HepG2 (cell line): Measurements from ENCODE around the gene ING5. TPM values are rescaled to one million over a fixed set of nuclear protein-coding genes. Genes with fewer than 3 reads are reported as not detected.

Source experiments
- ATAC-seq: fragments of 200-7000 bp; cut with Tn5 transposase; 3 replicates; pipeline ENCODE4 v1.9.1; 2020; ENCODE audit warnings: mild to moderate bottlenecking, moderate library complexity
- BruUV-seq: library from RNA; stranded (reverse); fragments of 400-500 nt; replicated peaks from 2 replicates; lab custom pipeline; 2021; lab: Mats Ljungman, UMichigan
- CTCF ChIA-PET: fragments of 300-600 bp; formaldehyde crosslinking; extraction: SDS; loops from one replicate; lab custom pipeline; 2021; ENCODE audit warnings: low total read pairs, inconsistent platforms, low intra/inter-chr PET ratio; lab: Yijun Ruan, JAX
- POLR2A ChIA-PET: fragments of 350-600 bp; sonication (Branson Sonifier 250); formaldehyde crosslinking; loops from one replicate; lab custom pipeline; 2020; ENCODE audit warnings: antibody characterized with exemption, inconsistent platforms; lab: Yijun Ruan, JAX
- DNase-seq: peaks from one replicate; pipeline ENCODE4 v3.0.0-alpha.2; 2015; ENCODE audit warnings: low spot score
- FAIRE-seq: peaks from 3 replicates; lab custom pipeline; 2011; peaks lifted over from hg19 to GRCh38; lab: Jason Lieb, UNC
- H2AFZ ChIP-seq: one replicate; pipeline ENCODE4 v1.6.1; 2011; ENCODE audit warnings: low read length, inconsistent platforms
- H3K27ac ChIP-seq: fragments of 300-600 bp; 3 replicates; pipeline ENCODE4 v1.8.0; 2011; ENCODE audit warnings: mixed run types, mild to moderate bottlenecking, mixed read lengths, low read length, inconsistent platforms; ENCODE audit not compliant: insufficient read depth; ENCODE audit errors: extremely low read length
- H3K27me3 ChIP-seq, 2 experiments: fragments of 200-600 bp in 1 of 2; 2 replicates in 1 of 2; 3 replicates in 1 of 2; pipeline versions ENCODE4 v1.6.0 to v1.8.0; 2011; ENCODE audit warnings: low read length in 2 of 2, mild to moderate bottlenecking in 2 of 2, moderate library complexity in 2 of 2, inconsistent platforms in 1 of 2; ENCODE audit not compliant: insufficient read depth in 2 of 2, control insufficient read depth in 1 of 2
- H3K36me3 ChIP-seq, 2 experiments: fragments of 200-600 bp in 1 of 2; replicated peaks in 1 of 2; 2 replicates in 1 of 2; 3 replicates in 1 of 2; pipeline versions ENCODE4 v1.5.1 to v1.8.0; 2011; ENCODE audit warnings: low read length in 2 of 2, inconsistent platforms in 1 of 2; ENCODE audit not compliant: insufficient read depth in 2 of 2, control insufficient read depth in 1 of 2
- H3K4me1 ChIP-seq: 2 replicates; pipeline ENCODE4 v1.5.1; 2012; ENCODE audit warnings: low read length, inconsistent platforms; ENCODE audit not compliant: insufficient read depth
- H3K4me2 ChIP-seq: 2 replicates; pipeline ENCODE4 v1.6.0; 2011; ENCODE audit warnings: low read depth, low read length, inconsistent platforms
- H3K4me3 ChIP-seq, 3 experiments: fragments of 200-600 bp in 1 of 3; sonication (generic), shearing (Covaris generic) in 1 of 3; replicated peaks in 1 of 3; 2 replicates each; pipeline ENCODE4 v1.5.1; 2011 to 2016; ENCODE audit warnings: low read length in 3 of 3, inconsistent platforms in 2 of 3, low read depth in 2 of 3, mild to moderate bottlenecking in 2 of 3, control low read depth in 1 of 3, mixed read lengths in 1 of 3; ENCODE audit not compliant: insufficient read depth in 1 of 3
- H3K79me2 ChIP-seq: one replicate; pipeline ENCODE4 v1.6.1; 2011; ENCODE audit warnings: low read length, inconsistent platforms; ENCODE audit not compliant: insufficient read depth
- H3K9ac ChIP-seq: 2 replicates; pipeline ENCODE4 v1.6.0; 2011; ENCODE audit warnings: mild to moderate bottlenecking, low read depth, low read length, inconsistent platforms; ENCODE audit not compliant: insufficient read depth
- H3K9me3 ChIP-seq: 2 replicates; pipeline ENCODE4 v1.5.1; 2012; ENCODE audit warnings: mild to moderate bottlenecking, low read length
- H4K20me1 ChIP-seq: 2 replicates; pipeline ENCODE4 v1.6.0; 2011; ENCODE audit warnings: inconsistent platforms, mild to moderate bottlenecking, low read length, moderate library complexity; ENCODE audit not compliant: insufficient read depth
- CBFB ChIP-seq: sonication (generic); formaldehyde crosslinking; IDR thresholded peaks from 2 replicates; pipeline ENCODE4 v1.4.0; 2020; ENCODE audit warnings: missing genetic modification reagents
- CHCHD3 ChIP-seq: sonication (generic); formaldehyde crosslinking; IDR thresholded peaks from 2 replicates; pipeline ENCODE4 v1.8.0; 2022; ENCODE audit warnings: mild to moderate bottlenecking, missing genetic modification reagents, moderate library complexity
- GTF3A ChIP-seq: sonication (generic); formaldehyde crosslinking; conservative IDR thresholded peaks from 2 replicates; pipeline ENCODE4 v1.4.0; 2020; ENCODE audit warnings: mild to moderate bottlenecking, missing genetic modification reagents
- HIC2 ChIP-seq: sonication (generic); formaldehyde crosslinking; IDR thresholded peaks from 2 replicates; pipeline ENCODE4 v1.9.0; 2022; ENCODE audit warnings: low read depth, missing genetic modification reagents
- KDM1A ChIP-seq: IDR thresholded peaks from 2 replicates; pipeline ENCODE4 v1.6.1; 2016; ENCODE audit warnings: missing compliant biosample characterization
- PLRG1 ChIP-seq: fragments of 450-650 bp; conservative IDR thresholded peaks from 2 replicates; pipeline ENCODE4 v1.6.1; 2016
- SMARCC2 ChIP-seq: fragments of 450-650 bp; IDR thresholded peaks from 2 replicates; pipeline ENCODE4 v1.6.1; 2017; ENCODE audit warnings: antibody characterized with exemption, mild to moderate bottlenecking
- SNRNP70 ChIP-seq: fragments of 200-400 bp; formaldehyde crosslinking; IDR thresholded peaks from 2 replicates; pipeline ENCODE4 v1.6.1; 2017; ENCODE audit warnings: mild to moderate bottlenecking, low read depth, low read length, moderate library complexity
- ZBTB38 ChIP-seq: sonication (generic); formaldehyde crosslinking; IDR thresholded peaks from 2 replicates; pipeline ENCODE4 v1.5.1; 2020; ENCODE audit warnings: mild to moderate bottlenecking, missing genetic modification reagents
- ZNF550 ChIP-seq: sonication (generic); formaldehyde crosslinking; IDR thresholded peaks from 2 replicates; pipeline ENCODE4 v1.4.0; 2020; ENCODE audit warnings: mild to moderate bottlenecking, missing genetic modification reagents, borderline replicate concordance
- ZNF850 ChIP-seq: sonication (generic); formaldehyde crosslinking; conservative IDR thresholded peaks from 2 replicates; pipeline ENCODE4 v1.9.0; 2021; ENCODE audit warnings: mild to moderate bottlenecking, missing genetic modification reagents
- WGBS: methylation state at CpG from one replicate; pipeline ENCODE4 v1.1.6; 2017; ENCODE audit warnings: low lambda C conversion rate; 5-methylcytosine and 5-hydroxymethylcytosine counted together
- in situ Hi-C: cut with HindIII; loops from 2 replicates; pipeline ENCODE4 v1.10.0; 2017; ENCODE audit warnings: low pct_unique_long_range_greater_than_20kb; ENCODE audit not compliant: extremely low pct_ligation_motif_present
- intact Hi-C: fragments of 100-400 bp; cut with micrococcal nuclease; formaldehyde crosslinking; loops from one replicate; pipeline ENCODE4 v1.10.0; 2022; ENCODE audit not compliant: unreplicated experiment
- polyA plus RNA-seq, 8 experiments: library from polyadenylated mRNA; depleted of rRNA in 3 of 8; stranded (reverse) in 7 of 8; unstranded in 1 of 8; fragments of >200 nt; fragmentation: Illumina TruSeq in 4 of 8; extraction: Trizol in 4 of 8; gene quantifications; 2 replicates each; pipeline versions ENCODE4 v1.2.1 to v1.2.3, GENCODE V29; 2011 to 2016; ENCODE audit warnings: low read depth in 4 of 8, missing spikeins in 1 of 8, mixed read lengths in 1 of 8; ENCODE audit not compliant: insufficient read depth in 1 of 8
- total RNA-seq, 5 experiments: library from RNA; depleted of rRNA; stranded (reverse); fragments of >200 nt; fragmentation: Illumina TruSeq; extraction: Trizol; gene quantifications; 2 replicates each; pipeline ENCODE4 v1.2.3, GENCODE V29; 2016; ENCODE audit warnings: low read depth in 1 of 5
- TF ChIP-seq, protein P1 (sequence below): sonication (generic); formaldehyde crosslinking; conservative IDR thresholded peaks from 2 replicates; pipeline ENCODE4 v1.8.1; 2023; ENCODE audit warnings: missing genetic modification reagents

The ING5 gene
- total and polyA plus RNA-seq, 2 of the 13 experiments (the other 11 are each of a cell fraction or from before 2014, with no cell fraction given), result 61.9 to 71.9 TPM

- Histone ChIP-seq H3K27ac (no peak overlapping the region), H3K4me1 (peaks cover 45% of the 10 kb centered on the region), H3K79me2 (peaks cover 3% of the 10 kb centered on the region), H3K9me3 (no peaks in the 10 kb centered on the region), H3K4me2 (no peak overlapping the region), H3K4me3 (no peak overlapping the region), H3K9ac (no peak overlapping the region), H3K36me3 (peaks cover 7 to 11% of the 10 kb centered on the region in 2 experiments; a peak in 4 of 5 replicates), H2AFZ (no peak overlapping the region), H3K27me3 (no peaks in the 10 kb centered on the region; a peak in 2 of 5 replicates), H4K20me1 (no peaks in the 10 kb centered on the region)
- DNase-seq, result no peak
- no peak for FAIRE-seq
- ATAC-seq, result no peak
- CTCF ChIA-PET, result no interaction called here
- BruUV-seq, result no TSS peak
- intact Hi-C loops, result no loop called here
- in situ Hi-C loops, result loop anchor here (10.0 kb wide), 1 partner anchor 135 kb away; no protein-coding TSS in a partner anchor
- 96% methylated on average over 12 of the region's 12 CpGs for WGBS
- POLR2A ChIA-PET, result interaction anchor here (1.0 to 2.2 kb wide), 4 partner anchors 32 to 37 kb away, joined by 3 to 20 read pairs (median 6); partner anchors contain the start of gene ING5
- TF ChIP-seq SMARCC2 (no peak), SNRNP70 (no peak), ZNF550 (no peak), GTF3A (no peak), KDM1A (CRISPR knock-in tag) (no peak)
These were observed 37.8 kb downstream of the ING5 start for GRCh38 chr2:241739651-241740050.

- Histone ChIP-seq H3K36me3 (peaks cover 10 to 25% of the 10 kb centered on the region in 2 experiments; a peak in 4 of 5 replicates), H3K27ac (no peak overlapping the region), H3K4me3 (no peak overlapping the region), H2AFZ (no peak overlapping the region), H4K20me1 (no peaks in the 10 kb centered on the region), H3K9ac (no peak overlapping the region), H3K9me3 (no peaks in the 10 kb centered on the region), H3K4me1 (peaks cover 38% of the 10 kb centered on the region), H3K27me3 (no peaks in the 10 kb centered on the region; a peak in 1 of 5 replicates), H3K4me2 (no peak overlapping the region), H3K79me2 (no peaks in the 10 kb centered on the region)
- TF ChIP-seq HIC2 (0 out of 2 replicates have a peak, but pooled peaks have one; percentile 28), CBFB (CRISPR knock-in tag) (0 out of 2 replicates have a peak, but pooled peaks have one; percentile 12), PLRG1 (no peak), CHCHD3 (CRISPR knock-in tag) (0 out of 2 replicates have a peak, but pooled peaks have one; percentile 49), ZBTB38 (CRISPR knock-in tag) (0 out of 2 replicates have a peak, but pooled peaks have one; percentile 17), ZNF850 (CRISPR knock-in tag) (no peak)
- TF ChIP-seq, protein P1, sequence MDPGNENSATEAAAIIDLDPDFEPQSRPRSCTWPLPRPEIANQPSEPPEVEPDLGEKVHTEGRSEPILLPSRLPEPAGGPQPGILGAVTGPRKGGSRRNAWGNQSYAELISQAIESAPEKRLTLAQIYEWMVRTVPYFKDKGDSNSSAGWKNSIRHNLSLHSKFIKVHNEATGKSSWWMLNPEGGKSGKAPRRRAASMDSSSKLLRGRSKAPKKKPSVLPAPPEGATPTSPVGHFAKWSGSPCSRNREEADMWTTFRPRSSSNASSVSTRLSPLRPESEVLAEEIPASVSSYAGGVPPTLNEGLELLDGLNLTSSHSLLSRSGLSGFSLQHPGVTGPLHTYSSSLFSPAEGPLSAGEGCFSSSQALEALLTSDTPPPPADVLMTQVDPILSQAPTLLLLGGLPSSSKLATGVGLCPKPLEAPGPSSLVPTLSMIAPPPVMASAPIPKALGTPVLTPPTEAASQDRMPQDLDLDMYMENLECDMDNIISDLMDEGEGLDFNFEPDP (CRISPR knock-in tag), result 0 out of 2 replicates have a peak, but pooled peaks have one; percentile 1
- in situ Hi-C loops (no loop called here), intact Hi-C loops (no loop called here)
- ATAC-seq (no peak), DNase-seq (no peak), FAIRE-seq (no peak)
- BruUV-seq, result no TSS peak
- ChIA-PET POLR2A (interaction anchor here (1.2 to 2.2 kb wide), 4 partner anchors 23 to 39 kb away, joined by 3 to 20 read pairs (median 6); partner anchors contain the start of gene ING5), CTCF (no interaction called here)
- 90% methylated on average over 9 of the region's 10 CpGs for WGBS
These were observed 39.2 kb downstream of the ING5 start for GRCh38 chr2:241741016-241741415.
